Amygdala (tissue), 56 donors: ENCODE measurements around the gene RMI1.
"Not testable (repeated sequence)": the region's sequence is repeated elsewhere in the genome, so short reads cannot be mapped to it uniquely, and the experiment has no call there.

Source experiments
- DNase-seq, 56 donors: peaks; one replicate each; lab custom pipeline; 2025; lab: John Stamatoyannopoulos, UW

Gene RMI1

GRCh38 chr9:83980395-83981125 lies at the start of gene RMI1:
TSS of gene RMI1 (plus strand) at chr9:83980805. CDS start at chr9:84000987, 20,182 bp downstream.
- peak; percentile 84 to 100 (median 97) for DNase-seq

GRCh38 chr9:83930881-83931280 lies 49.7 kb upstream of the RMI1 start:
- no peak for DNase-seq

GRCh38 chr9:83932011-83932410 lies 48.6 kb upstream of the RMI1 start:
- DNase-seq: no peak

- DNase-seq: no peak
Observed at GRCh38 chr9:83932851-83933250, 47.8 kb upstream of the RMI1 start.

GRCh38 chr9:83933790-83934189 lies 46.8 kb upstream of the RMI1 start:
- DNase-seq: no peak

- DNase-seq: no peak
Observed at GRCh38 chr9:83934569-83935275, 45.9 kb upstream of the RMI1 start.

GRCh38 chr9:83935276-83935935 lies 45.2 kb upstream of the RMI1 start:
- peak in 1 of 56 donors; percentile 17 for DNase-seq

GRCh38 chr9:83936523-83936922 lies 44.1 kb upstream of the RMI1 start:
- no peak for DNase-seq

GRCh38 chr9:83937861-83938455 lies 42.6 kb upstream of the RMI1 start:
- peak in 9 of 56 donors; percentile 1 to 32 (median 4) for DNase-seq

GRCh38 chr9:83940590-83941303 lies 39.9 kb upstream of the RMI1 start:
- DNase-seq: no peak

- not testable (repeated sequence) for DNase-seq
Observed at GRCh38 chr9:83948096-83948495, 32.5 kb upstream of the RMI1 start.

GRCh38 chr9:83956086-83956435 lies 24.5 kb upstream of the RMI1 start:
- peak in 21 of 56 donors; percentile 9 to 64 (median 45) for DNase-seq

GRCh38 chr9:83956436-83957247 lies 24.0 kb upstream of the RMI1 start:
- peak in 53 of 56 donors; percentile 12 to 83 (median 61) for DNase-seq

- DNase-seq: no peak
Observed at GRCh38 chr9:83957248-83957513, 23.4 kb upstream of the RMI1 start.

GRCh38 chr9:83959061-83959460 lies 21.5 kb upstream of the RMI1 start:
- no peak for DNase-seq

- no peak for DNase-seq
Observed at GRCh38 chr9:83960991-83961390, 19.6 kb upstream of the RMI1 start.

- DNase-seq: no peak
Observed at GRCh38 chr9:83962165-83962564, 18.4 kb upstream of the RMI1 start.

- DNase-seq: no peak
Observed at GRCh38 chr9:83964973-83965349, 15.6 kb upstream of the RMI1 start.

- DNase-seq: no peak
Observed at GRCh38 chr9:83965350-83966208, 15.0 kb upstream of the RMI1 start.
